Measurements from ENCODE around the gene IGSF8.
"Not testable (repeated sequence)": the region's sequence is repeated elsewhere in the genome, so short reads cannot be mapped to it uniquely, and the experiment has no call there.

The IGSF8 gene

DNA sequence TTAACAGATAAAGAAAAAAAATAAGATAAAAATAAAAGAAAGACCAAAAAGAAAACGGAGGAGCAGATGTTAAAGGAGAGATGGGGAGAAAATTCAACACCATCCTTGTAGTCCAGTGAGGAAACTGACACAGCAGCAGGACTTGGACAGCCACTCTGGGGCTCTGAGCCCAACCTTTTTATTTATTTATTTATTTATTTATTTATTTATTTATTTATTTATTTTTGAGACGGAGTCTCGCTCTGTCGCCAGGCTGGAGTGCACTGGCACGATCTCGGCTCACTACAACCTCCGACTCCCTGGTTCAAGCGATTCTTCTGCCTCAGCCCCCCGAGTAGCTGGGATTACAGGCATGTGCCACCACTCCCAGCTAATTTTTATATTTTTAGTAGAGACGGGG is 13.0 kb upstream of the IGSF8 start:
- not testable (repeated sequence) for H3K79me1 ChIP-seq (ENCODE audit: low read depth, low read length); H3K18ac ChIP-seq (ENCODE audit: low read length); H3K27me3 ChIP-seq (ENCODE audit: control insufficient read depth in 3 of 3, insufficient read depth in 3 of 3, low read depth in 1 of 3, low read length in 3 of 3); H3K9me3 ChIP-seq (replicated peaks in 1 of 2; ENCODE audit: control insufficient read depth in 2 of 2, insufficient read depth in 1 of 2, low read depth in 1 of 2, low read length in 2 of 2); H3K14ac ChIP-seq (ENCODE audit: low read length); H2BK5ac ChIP-seq (ENCODE audit: low read length); H3K4me3 ChIP-seq (ENCODE audit: low read length in 2 of 2); H3K9ac ChIP-seq (ENCODE audit: low read depth, low read length, poor library complexity); DNase-seq (ENCODE audit: low spot score); H4K8ac ChIP-seq (ENCODE audit: low read depth, low read length); H2BK120ac ChIP-seq (ENCODE audit: low read depth, low read length); H3K4me2 ChIP-seq (ENCODE audit: insufficient read depth, low read length, poor library complexity, severe bottlenecking); H2AK5ac ChIP-seq (ENCODE audit: low read depth, low read length); H2AFZ ChIP-seq (ENCODE audit: low read length); H2BK12ac ChIP-seq (ENCODE audit: low read length); H4K91ac ChIP-seq (ENCODE audit: low read depth, low read length, poor library complexity); H3K27ac ChIP-seq (replicated peaks; ENCODE audit: low read length); H3K36me3 ChIP-seq (replicated peaks in 1 of 2; ENCODE audit: control insufficient read depth in 2 of 2, insufficient read depth in 2 of 2, low read length in 2 of 2); H2BK15ac ChIP-seq (ENCODE audit: low read length); H3K23ac ChIP-seq (ENCODE audit: low read depth, low read length, poor library complexity); H3K4ac ChIP-seq (ENCODE audit: low read length)
- H3K4me1 ChIP-seq (ENCODE audit: control insufficient read depth in 2 of 2, insufficient read depth in 1 of 2, low read depth in 1 of 2, low read length in 2 of 2) = peaks cover 45 to 55% of the 10 kb centered on the region in 2 donors
- no CpG with 5 or more reads among the region's 10 CpGs for WGBS, 2 donors (ENCODE audit: extremely low coverage in 2 of 2, insufficient read length in 2 of 2, insufficient replicate concordance in 1 of 2)

DNA sequence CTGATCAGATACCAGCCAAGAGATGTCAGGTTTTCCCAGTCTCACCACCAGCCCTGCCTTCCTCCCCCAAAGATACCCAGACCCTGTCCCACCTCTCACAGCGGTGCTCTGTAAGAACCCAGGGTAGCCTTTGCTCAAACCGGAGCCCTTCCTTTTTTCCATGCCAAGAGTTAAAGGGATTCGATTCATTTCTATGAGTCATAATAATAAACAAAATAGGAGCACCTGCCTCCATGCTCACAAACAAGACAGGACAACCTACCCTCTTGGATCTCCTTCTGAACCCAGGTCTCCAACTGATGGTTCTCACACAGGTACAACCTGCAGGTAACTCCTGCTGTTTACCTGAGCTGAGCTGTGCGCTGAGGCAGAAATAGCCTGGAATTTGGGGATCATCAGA is 11.3 kb upstream of the IGSF8 start:
- H3K27me3 ChIP-seq (ENCODE audit: control insufficient read depth in 3 of 3, insufficient read depth in 3 of 3, low read depth in 1 of 3, low read length in 3 of 3) = no peaks in the 10 kb centered on the region
- no peak overlapping the region for H4K91ac ChIP-seq (ENCODE audit: low read depth, low read length, poor library complexity)
- H2BK15ac ChIP-seq (ENCODE audit: low read length) = no peak overlapping the region
- no peak overlapping the region for H2BK120ac ChIP-seq (ENCODE audit: low read depth, low read length)
- H3K4me3 ChIP-seq (ENCODE audit: low read length in 2 of 2) = no peak overlapping the region
- DNase-seq (ENCODE audit: low spot score) = no peak
- H2BK5ac ChIP-seq (ENCODE audit: low read length) = no peak overlapping the region
- H3K36me3 ChIP-seq (replicated peaks in 1 of 2; ENCODE audit: control insufficient read depth in 2 of 2, insufficient read depth in 2 of 2, low read length in 2 of 2) = no peaks in the 10 kb centered on the region
- no peak overlapping the region for H2AFZ ChIP-seq (ENCODE audit: low read length)
- H3K9me3 ChIP-seq (replicated peaks in 1 of 2; ENCODE audit: control insufficient read depth in 2 of 2, insufficient read depth in 1 of 2, low read depth in 1 of 2, low read length in 2 of 2) = no peaks in the 10 kb centered on the region
- no peak overlapping the region for H4K8ac ChIP-seq (ENCODE audit: low read depth, low read length)
- H3K4me2 ChIP-seq (ENCODE audit: insufficient read depth, low read length, poor library complexity, severe bottlenecking) = no peak overlapping the region
- no peak overlapping the region for H2AK5ac ChIP-seq (ENCODE audit: low read depth, low read length)
- no peak overlapping the region for H3K14ac ChIP-seq (ENCODE audit: low read length)
- H3K4ac ChIP-seq (ENCODE audit: low read length) = no peak overlapping the region
- H3K18ac ChIP-seq (ENCODE audit: low read length) = no peak overlapping the region
- no peak overlapping the region for H3K9ac ChIP-seq (ENCODE audit: low read depth, low read length, poor library complexity)
- H3K4me1 ChIP-seq (ENCODE audit: control insufficient read depth in 2 of 2, insufficient read depth in 1 of 2, low read depth in 1 of 2, low read length in 2 of 2) = peaks cover 38 to 42% of the 10 kb centered on the region in 2 donors
- H3K23ac ChIP-seq (ENCODE audit: low read depth, low read length, poor library complexity) = no peak overlapping the region
- no peaks in the 10 kb centered on the region for H3K79me1 ChIP-seq (ENCODE audit: low read depth, low read length)
- no peak overlapping the region for H2BK12ac ChIP-seq (ENCODE audit: low read length)
- H3K27ac ChIP-seq (replicated peaks; ENCODE audit: low read length) = peak overlapping the region; percentile 79
- WGBS, 2 donors (ENCODE audit: extremely low coverage in 2 of 2, insufficient read length in 2 of 2, insufficient replicate concordance in 1 of 2) = no CpG with 5 or more reads among the region's 4 CpGs

DNA sequence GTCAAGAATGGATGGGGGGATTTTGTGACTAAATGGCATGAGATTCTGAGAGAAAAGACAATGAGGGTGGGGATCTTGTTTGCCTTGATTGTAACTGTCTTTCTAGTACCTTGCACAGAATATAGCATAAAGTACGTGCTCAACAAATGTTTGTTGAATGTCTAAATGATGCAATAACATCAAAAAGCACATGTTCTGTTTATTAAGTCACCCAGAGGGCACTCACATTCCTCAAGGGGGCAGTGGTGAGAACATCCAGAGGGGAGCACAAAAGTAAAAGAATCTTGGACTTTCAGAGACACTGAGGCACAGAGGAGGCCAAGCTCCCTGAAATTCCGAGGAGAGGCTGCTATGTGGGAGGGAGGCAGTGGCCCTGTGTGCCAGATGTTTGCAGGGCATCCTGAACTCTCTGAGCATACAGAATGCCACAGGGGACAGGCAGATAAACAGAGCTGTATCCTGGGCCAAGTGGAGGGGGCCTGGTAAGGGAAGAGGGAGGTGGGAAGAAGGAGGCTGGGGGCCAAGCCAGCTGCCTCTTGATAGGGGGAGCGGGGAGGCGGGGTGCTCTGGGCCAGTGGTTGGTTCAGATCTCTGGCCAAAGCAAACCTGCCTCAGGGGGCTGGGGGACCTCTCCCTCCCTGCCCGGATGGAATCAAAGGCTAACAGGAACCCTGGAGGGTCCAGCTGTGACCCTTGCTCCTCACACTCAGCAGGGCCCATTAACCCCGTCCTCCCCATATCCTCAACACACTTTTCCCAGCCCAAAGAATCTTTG is 10.7 kb upstream of the IGSF8 start:
- H3K9me3 ChIP-seq (replicated peaks in 1 of 2; ENCODE audit: control insufficient read depth in 2 of 2, insufficient read depth in 1 of 2, low read depth in 1 of 2, low read length in 2 of 2) = no peaks in the 10 kb centered on the region
- H2BK5ac ChIP-seq (ENCODE audit: low read length) = no peak overlapping the region
- H3K18ac ChIP-seq (ENCODE audit: low read length) = peak overlapping the region; percentile 79
- H2AFZ ChIP-seq (ENCODE audit: low read length) = peak overlapping the region; percentile 38
- no peak overlapping the region for H2AK5ac ChIP-seq (ENCODE audit: low read depth, low read length)
- H3K27ac ChIP-seq (replicated peaks; ENCODE audit: low read length) = peak overlapping the region; percentile 79
- H3K27me3 ChIP-seq (ENCODE audit: control insufficient read depth in 3 of 3, insufficient read depth in 3 of 3, low read depth in 1 of 3, low read length in 3 of 3) = no peaks in the 10 kb centered on the region
- no peak overlapping the region for H2BK15ac ChIP-seq (ENCODE audit: low read length)
- H3K4me2 ChIP-seq (ENCODE audit: insufficient read depth, low read length, poor library complexity, severe bottlenecking) = peak overlapping the region; percentile 26
- no peak overlapping the region for H3K4me3 ChIP-seq (ENCODE audit: low read length in 2 of 2)
- no peaks in the 10 kb centered on the region for H3K36me3 ChIP-seq (replicated peaks in 1 of 2; ENCODE audit: control insufficient read depth in 2 of 2, insufficient read depth in 2 of 2, low read length in 2 of 2)
- no peak overlapping the region for H4K8ac ChIP-seq (ENCODE audit: low read depth, low read length)
- no peak overlapping the region for H3K14ac ChIP-seq (ENCODE audit: low read length)
- H4K91ac ChIP-seq (ENCODE audit: low read depth, low read length, poor library complexity) = no peak overlapping the region
- DNase-seq (ENCODE audit: low spot score) = no peak
- no peak overlapping the region for H3K4ac ChIP-seq (ENCODE audit: low read length)
- peaks cover 37 to 41% of the 10 kb centered on the region in 2 donors for H3K4me1 ChIP-seq (ENCODE audit: control insufficient read depth in 2 of 2, insufficient read depth in 1 of 2, low read depth in 1 of 2, low read length in 2 of 2)
- H3K23ac ChIP-seq (ENCODE audit: low read depth, low read length, poor library complexity) = no peak overlapping the region
- no peaks in the 10 kb centered on the region for H3K79me1 ChIP-seq (ENCODE audit: low read depth, low read length)
- H2BK120ac ChIP-seq (ENCODE audit: low read depth, low read length) = no peak overlapping the region
- peak overlapping the region; percentile 73 for H2BK12ac ChIP-seq (ENCODE audit: low read length)
- H3K9ac ChIP-seq (ENCODE audit: low read depth, low read length, poor library complexity) = no peak overlapping the region
- WGBS, 2 donors (ENCODE audit: extremely low coverage in 2 of 2, insufficient read length in 2 of 2, insufficient replicate concordance in 1 of 2) = no CpG with 5 or more reads among the region's 6 CpGs

DNA sequence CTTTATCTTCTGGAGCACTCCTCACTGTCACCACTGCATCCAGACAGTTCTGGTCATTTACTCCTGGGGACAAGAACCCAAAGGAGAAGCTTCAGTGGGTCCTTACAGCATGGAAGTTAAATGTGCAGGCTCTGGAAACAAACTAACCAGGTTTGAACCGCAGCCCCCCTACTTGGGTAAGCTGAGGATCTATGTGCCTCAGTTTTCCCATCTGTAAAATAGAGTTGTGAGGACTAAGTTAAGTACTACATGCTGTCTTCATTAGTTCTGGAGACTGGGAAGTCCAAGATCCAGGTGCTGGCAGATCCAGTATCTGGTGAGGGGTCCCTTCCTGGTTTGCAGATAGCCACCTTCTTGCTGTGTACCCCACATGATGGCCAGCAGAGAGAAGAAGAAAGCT is 9.1 kb upstream of the IGSF8 start:
- no peak overlapping the region for H3K18ac ChIP-seq (ENCODE audit: low read length)
- H3K4me1 ChIP-seq (ENCODE audit: control insufficient read depth in 2 of 2, insufficient read depth in 1 of 2, low read depth in 1 of 2, low read length in 2 of 2) = peaks cover 34 to 50% of the 10 kb centered on the region in 2 donors
- H3K9me3 ChIP-seq (replicated peaks in 1 of 2; ENCODE audit: control insufficient read depth in 2 of 2, insufficient read depth in 1 of 2, low read depth in 1 of 2, low read length in 2 of 2) = no peaks in the 10 kb centered on the region
- no peak overlapping the region for H4K91ac ChIP-seq (ENCODE audit: low read depth, low read length, poor library complexity)
- H3K27ac ChIP-seq (replicated peaks; ENCODE audit: low read length) = no peak overlapping the region
- H2BK15ac ChIP-seq (ENCODE audit: low read length) = no peak overlapping the region
- H3K4me2 ChIP-seq (ENCODE audit: insufficient read depth, low read length, poor library complexity, severe bottlenecking) = no peak overlapping the region
- no peak overlapping the region for H3K23ac ChIP-seq (ENCODE audit: low read depth, low read length, poor library complexity)
- no peak for DNase-seq (ENCODE audit: low spot score)
- H2BK12ac ChIP-seq (ENCODE audit: low read length) = no peak overlapping the region
- no peak overlapping the region for H2AK5ac ChIP-seq (ENCODE audit: low read depth, low read length)
- H2BK120ac ChIP-seq (ENCODE audit: low read depth, low read length) = no peak overlapping the region
- H2AFZ ChIP-seq (ENCODE audit: low read length) = no peak overlapping the region
- no CpG with 5 or more reads among the region's 1 CpG for WGBS, 2 donors (ENCODE audit: extremely low coverage in 2 of 2, insufficient read length in 2 of 2, insufficient replicate concordance in 1 of 2)
- H3K9ac ChIP-seq (ENCODE audit: low read depth, low read length, poor library complexity) = no peak overlapping the region
- H3K79me1 ChIP-seq (ENCODE audit: low read depth, low read length) = no peaks in the 10 kb centered on the region
- no peak overlapping the region for H2BK5ac ChIP-seq (ENCODE audit: low read length)
- H3K36me3 ChIP-seq (replicated peaks in 1 of 2; ENCODE audit: control insufficient read depth in 2 of 2, insufficient read depth in 2 of 2, low read length in 2 of 2) = no peaks in the 10 kb centered on the region
- no peaks in the 10 kb centered on the region for H3K27me3 ChIP-seq (ENCODE audit: control insufficient read depth in 3 of 3, insufficient read depth in 3 of 3, low read depth in 1 of 3, low read length in 3 of 3)
- H3K4me3 ChIP-seq (ENCODE audit: low read length in 2 of 2) = no peak overlapping the region
- no peak overlapping the region for H4K8ac ChIP-seq (ENCODE audit: low read depth, low read length)
- H3K4ac ChIP-seq (ENCODE audit: low read length) = no peak overlapping the region
- H3K14ac ChIP-seq (ENCODE audit: low read length) = no peak overlapping the region
